ENCODE measurements around the gene HHIPL1.

The HHIPL1 gene

DNA sequence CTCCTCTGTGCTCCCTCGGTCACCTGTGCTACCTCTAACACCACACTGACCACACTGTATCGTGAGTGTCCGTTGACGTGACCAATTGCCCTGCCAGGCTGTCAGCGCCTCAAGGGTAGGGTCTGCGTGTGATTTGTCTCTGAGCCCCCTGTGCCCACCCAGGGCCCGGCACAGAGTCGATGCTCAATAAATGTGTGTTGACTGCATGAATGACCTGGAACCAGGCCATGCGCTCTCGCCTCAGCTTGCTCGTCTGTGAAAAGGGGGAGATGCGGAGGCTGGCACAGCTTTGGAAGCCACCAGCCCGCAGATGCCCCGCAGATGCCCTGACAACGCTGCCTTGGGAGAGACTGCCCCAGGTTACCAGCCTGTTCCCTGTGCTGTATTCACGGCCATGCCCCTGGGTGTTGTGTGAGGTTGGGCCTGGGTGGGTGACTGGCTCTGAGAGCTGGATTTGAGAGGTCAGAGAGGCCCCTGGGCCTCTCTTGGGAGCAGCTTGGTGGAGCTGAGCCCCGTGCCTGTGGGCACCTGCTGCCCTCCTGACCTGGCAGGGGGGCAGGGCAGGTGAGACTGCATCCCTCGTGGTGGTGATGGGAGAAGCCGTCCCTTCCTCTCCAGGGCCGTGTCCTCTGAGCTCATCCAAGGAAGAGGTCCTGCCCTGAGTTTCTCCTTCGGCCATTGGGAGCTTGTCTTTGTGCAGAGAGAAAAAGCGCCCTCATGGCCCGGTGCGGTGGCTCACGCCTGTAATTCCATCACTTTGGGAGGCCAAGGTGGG lies 82.4 kb downstream of the HHIPL1 start:
- DNase-seq: no peak

DNA sequence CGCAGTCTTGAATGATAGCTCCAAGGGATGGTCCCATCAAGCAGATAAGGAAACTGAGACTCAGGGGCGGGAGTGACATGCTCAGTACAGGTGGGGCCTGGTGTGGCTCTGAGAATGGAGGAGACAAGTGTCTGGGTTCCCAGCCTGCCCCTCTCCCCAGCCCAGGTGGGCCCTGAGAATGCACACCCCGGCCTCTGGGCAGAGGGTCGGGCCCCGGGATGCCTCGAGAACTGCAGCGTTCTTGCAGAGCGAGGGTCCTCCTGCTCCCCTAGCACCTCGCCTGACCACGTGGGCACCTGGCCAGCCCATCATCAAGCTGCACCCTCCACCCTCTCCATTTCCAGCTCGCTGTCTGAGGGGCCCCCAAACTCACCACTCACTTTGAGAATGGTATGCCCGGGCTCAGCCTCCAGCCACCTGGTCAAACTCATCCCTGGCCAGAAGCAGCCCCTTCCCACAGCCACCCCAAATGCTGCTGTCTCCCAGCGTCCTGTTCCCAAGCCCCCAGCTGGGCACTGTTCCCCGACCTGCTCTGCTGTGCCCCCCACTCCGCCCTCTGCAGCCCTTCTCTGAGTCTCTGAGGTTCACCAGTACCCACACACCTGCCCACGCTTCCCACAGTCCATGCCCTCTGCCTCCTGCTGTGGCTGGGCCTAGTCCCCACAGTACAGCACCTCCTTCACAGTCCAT lies 83.4 kb downstream of the HHIPL1 start:
- no peak for DNase-seq

DNA sequence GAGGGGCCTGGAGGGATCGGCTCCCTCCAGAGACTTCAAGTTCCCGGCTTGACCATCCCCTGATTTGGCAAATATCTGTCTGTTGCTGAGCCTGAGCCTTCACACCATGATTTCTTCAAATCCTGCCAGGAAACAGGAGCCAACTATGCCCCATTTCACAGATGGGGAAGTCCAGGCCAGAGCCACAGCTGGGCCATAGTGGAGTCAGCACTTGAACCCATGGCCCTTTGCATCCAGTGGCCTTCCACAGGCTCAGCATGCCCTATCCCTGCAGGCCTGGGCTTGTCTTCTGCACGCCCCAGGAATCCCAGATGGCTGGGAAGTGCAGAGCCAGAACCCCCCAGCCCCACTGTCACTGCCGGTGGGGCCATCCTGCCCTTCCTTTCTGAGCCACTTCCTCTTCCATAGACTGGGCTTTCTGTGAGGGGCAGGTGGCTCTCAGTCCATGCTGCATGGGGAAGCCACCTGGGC lies 84.1 kb downstream of the HHIPL1 start:
- DNase-seq: no peak

All from nucleus accumbens (tissue), 56 donors.